HG03571 (cell line): ENCODE data around the gene RSPRY1.

ENCODE experiments used
- ATAC-seq: cut with Tn5 transposase; IDR thresholded peaks from one replicate; pipeline ENCODE4 v1.9.1; 2021; ENCODE audit not compliant: unreplicated experiment

Gene RSPRY1

DNA sequence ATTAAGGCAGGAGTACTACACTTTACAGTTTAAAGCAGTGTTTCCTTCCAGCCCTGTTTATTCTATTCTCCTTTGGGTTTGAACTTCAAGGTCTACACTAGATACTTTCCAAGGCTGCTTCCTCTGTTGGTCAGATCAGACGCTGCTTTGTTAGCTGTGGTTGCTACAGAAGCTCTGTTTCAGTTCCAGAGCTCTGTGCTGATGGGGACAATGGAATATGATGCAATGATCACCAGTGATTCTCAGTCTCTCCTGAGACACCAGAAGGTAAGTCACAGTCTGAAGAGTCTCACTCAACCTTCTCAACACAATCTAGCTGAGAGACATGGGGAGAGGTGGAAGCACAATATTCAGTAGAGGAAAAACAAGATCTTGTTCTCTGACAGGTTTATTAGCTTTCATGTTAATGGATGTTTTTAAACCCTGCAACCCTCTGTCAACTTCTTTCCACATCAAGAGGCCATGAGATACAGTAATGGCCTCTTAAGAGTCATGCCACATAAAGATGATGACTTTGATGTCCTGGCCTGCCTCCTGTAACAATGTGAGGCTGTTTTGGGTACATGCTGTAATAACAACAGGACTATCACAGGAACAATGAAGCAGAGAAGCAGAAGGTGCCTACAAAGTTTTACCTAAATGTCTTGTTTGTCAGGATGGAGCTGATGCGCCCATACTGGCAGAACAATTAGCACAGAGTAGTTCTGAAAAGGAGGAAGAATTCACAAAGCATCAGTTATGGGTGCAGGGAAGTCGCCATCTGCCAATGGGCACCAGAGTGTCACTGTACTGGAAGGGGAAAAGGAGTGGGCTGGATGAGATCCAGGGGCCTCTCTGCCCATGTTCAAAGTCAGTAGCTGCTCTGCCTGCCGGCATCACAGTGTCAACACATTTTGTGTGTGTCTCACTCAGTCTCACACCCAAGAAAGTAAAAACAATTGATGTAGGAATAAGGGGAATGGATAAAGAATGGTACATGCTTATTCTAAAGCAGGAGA is 33.7 kb upstream of the RSPRY1 start:
- ATAC-seq: no peak

DNA sequence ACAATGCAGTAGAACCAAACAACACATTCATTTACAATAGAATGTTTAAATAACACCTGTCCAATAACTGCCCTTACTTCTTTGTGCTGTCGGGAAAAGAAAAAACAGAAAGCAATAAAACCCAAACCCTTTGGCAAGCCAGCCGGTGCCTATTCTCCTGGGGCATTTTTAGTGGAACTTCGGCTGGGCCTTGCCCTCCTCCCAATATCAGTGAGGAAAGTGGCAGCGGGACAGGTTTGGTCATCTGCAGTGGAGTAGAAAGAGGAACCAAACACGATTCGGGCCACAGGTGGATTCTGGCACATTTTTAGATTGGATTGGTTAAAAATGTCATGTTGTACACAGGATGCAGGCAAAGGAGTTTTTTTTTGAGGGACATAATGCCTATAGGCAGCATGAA is 32.3 kb upstream of the RSPRY1 start:
- ATAC-seq: no peak

DNA sequence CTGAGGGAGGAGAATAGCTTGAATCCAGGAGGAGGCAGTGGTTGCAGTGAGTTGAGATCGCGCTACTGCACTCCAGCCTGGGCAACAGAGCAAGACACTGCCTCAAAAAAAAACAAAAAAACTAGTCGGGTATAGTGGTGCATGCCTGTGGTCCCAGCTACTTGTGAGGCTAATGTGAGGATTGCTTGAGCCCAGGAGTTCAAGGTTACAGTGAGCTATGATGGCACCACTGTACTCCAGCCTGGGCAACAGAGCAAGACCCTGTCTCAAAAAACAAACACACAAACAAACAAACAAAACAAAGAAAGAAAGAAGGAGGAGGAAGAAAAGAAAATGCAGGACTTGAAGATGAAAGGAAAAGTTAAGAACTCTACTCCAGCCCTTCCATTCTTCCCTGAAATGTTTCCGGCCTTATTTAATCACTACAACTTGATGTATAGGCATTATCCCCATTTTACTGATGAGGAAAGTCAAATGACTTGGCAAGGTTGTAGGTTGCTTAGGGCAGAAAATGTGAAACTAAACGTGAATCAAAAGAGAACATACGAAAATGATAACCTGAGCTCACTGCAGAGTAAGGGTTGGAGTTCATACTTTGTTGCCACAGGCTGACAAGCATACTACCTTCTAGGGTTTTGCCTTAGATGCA is 30.3 kb upstream of the RSPRY1 start:
- no peak for ATAC-seq

DNA sequence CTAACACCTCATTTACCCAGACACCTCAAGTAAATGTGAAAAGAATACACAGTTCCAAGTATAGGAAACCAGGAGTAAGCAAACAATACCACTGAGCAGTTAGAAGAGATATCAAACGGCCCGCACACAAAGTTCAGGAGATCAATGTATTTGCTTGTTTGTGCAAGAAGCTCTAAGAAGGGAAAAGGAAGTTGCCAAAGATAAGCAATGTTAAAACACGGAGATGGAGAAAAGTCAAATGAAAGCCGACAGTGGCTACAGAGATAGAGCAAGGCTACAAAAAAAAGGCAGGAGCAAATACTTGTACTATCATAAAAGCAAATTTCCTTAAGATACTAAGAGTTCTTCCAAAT is 29.8 kb upstream of the RSPRY1 start:
- no peak for ATAC-seq

DNA sequence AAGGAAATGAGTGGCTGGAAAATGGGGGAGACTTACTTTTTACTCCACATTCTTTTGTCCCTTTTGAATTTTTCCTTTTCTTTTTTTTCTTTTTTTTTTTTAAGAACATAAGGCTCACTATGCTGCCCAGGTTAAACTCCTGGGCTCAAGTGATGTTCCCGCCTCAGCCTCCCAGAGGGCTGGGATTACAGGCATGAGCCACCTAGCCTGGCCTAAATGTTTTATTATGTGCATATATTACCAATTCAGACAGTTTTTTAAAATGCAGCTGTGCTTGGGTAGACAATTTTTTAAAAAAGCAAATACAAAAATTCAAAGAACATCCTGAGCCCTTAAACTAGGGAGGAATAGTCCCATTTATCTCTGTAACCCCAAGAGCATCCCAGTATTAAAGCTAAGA is 28.6 kb upstream of the RSPRY1 start:
- no peak for ATAC-seq

DNA sequence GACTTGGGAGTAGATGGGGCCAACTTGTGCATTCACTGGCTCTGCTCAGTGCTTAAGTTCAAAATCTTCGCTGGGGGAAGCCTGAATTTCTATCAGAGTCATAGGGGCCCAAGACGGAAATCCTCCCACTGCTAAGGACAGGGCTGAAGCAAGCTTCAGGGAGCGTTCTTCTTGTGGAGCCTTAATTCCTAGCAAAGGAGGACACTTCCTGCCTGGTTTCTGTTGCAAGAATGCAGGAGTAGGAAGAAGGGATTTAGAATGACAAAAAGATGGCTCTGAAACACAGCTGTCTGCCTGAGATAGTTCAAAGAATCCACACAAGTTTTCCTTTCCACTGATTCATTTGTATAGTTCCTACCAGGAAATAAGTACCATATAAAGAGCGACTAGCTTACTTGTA is 26.7 kb upstream of the RSPRY1 start:
- ATAC-seq: no peak

DNA sequence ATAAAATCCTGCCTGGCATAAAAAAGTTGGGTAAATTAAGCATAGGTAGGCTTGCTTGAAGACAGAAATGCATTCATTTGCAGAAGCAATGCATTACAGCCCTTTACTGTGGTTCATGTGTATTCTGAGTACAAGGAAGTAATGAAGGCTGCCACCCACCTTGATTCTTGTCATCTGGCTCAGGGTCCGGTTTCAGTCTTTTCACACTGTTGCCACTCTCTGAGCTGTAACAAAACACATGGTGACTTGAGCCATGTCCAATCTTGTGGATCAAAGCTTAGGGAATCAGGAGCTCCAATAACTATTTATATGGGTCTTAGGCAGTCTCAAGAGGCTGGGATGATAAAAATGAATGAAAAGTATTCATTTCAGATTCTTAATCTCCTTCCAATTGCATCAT is 22.3 kb upstream of the RSPRY1 start:
- no peak for ATAC-seq

DNA sequence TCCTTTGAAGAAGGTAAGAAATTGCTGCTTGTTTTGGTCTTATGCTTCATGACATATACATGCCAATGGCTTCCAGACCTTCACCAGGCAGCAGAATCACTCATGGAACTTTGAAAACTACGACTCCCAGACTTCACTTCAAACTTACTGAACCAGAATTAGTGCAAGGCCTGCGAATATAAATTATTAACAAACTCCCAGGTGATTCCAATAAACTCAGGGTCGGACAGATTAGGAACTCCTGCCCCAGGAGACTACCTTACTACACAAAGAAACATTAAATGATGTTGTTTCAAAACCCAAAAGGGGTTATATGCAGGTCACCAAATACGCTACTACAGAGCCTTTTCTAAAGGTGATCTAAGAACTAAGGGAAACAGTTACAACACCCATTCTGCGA is 20.6 kb upstream of the RSPRY1 start:
- no peak for ATAC-seq

DNA sequence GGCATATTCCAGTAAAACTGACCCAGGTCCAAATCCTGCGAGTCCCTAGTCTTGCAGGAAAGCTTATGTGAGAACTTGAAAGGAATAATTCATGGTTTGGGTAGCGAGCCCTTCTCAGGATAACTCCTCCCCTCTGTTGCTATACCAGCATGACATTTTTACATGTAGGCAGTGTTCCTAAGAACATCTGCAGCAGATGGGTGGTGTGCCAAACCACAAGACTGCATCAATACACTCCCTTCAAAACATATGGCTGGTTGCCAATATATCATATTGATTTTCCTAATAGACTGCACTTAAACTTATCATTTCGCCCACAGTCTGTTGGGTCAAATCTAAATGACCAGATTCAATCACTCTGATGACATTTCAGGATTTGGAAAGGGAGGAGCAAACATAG is 20.2 kb upstream of the RSPRY1 start:
- no peak for ATAC-seq

DNA sequence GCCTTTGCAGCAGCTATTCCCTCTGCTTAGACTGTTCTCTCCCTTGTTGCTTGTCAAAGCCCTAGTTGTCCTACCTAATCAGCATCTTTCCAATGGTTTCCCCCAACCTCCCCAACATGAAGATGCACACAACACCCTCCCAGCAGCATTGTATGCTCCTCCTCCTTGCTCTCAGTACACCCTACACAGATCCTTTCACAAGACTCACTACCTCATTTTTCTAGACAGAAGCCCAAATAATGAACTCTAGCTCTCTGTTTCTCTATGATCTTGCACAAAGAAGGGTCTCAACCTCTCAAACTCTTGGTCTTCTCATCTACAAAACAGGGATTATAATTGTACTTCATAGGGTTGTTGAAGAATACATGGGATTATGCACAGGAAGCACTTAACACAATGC is 19.7 kb upstream of the RSPRY1 start:
- no peak for ATAC-seq

DNA sequence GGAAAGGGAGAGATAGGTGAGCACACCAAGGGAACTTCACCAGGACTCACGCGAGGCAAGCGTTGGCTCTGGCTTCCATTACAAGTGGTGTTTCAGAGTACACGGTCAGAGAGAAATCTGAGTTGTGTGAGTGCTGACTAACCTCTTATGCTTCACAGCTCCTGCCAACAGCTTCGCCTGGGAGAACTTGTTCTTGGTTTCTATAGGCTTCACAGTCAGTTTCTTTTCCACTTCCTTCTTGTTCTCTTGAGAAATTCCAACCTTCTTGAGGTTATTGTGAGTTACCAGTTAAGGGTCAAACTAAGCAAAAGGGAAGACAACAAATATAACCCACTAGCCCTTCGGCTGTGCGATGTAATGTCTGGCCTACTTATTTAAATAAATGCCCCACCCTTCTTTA is 19.2 kb upstream of the RSPRY1 start:
- no peak for ATAC-seq

DNA sequence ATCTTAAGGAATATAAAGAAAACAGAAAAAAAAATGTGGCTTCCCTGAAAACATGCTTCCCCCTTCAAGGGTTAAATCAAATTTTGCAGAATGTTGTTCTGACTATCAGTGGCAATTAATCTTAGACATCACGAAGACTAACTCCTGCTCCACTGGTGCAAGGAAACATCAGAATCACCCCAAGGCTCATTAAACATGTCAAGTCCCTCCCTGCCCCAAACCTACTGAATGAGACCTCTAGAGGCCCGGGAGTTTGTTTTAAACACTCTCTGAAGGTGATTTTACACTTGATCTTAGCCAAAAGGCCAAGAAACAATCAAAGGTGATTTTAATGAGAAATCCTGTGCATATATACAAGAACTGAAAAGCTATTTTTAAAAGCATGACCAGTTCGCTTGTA is 18.6 kb upstream of the RSPRY1 start:
- ATAC-seq: no peak

DNA sequence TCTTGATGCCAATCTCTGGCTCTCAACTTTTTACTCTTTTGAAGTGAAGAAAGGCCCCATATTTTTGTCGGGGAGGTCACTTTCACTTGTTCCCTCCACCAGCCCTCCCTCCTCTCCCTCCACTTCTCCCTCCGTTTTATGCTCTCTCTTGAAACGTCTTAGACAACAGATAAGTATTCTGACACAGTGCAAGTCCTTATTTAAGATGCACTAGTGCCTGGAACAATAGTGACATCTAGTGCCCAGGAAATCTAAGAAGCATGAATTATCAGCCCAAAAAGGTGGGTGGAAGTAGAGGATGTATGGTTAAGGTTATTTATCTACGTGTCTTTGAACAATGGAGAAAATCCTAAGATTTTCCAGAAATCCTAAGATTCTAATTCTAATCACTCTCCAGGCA is 18.2 kb upstream of the RSPRY1 start:
- no peak for ATAC-seq

DNA sequence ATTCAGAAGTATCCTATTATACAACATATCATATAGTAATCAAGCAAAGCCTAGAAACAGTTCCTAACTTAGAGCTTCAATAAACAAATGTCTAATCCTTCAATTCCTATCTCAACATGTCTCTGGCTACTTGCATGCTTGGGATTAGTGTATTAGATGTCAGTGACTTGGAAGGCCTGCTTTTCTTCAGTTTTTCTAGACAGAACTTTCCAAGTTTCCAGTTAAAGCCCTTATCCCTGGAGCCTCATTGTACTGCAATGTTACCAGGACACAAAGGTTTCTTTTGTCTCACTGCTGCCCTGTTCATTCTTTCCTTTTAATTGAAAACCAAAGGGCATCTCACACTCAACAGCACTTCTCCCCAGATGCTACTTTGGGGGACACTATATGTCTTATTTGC is 16.8 kb upstream of the RSPRY1 start:
- no peak for ATAC-seq

DNA sequence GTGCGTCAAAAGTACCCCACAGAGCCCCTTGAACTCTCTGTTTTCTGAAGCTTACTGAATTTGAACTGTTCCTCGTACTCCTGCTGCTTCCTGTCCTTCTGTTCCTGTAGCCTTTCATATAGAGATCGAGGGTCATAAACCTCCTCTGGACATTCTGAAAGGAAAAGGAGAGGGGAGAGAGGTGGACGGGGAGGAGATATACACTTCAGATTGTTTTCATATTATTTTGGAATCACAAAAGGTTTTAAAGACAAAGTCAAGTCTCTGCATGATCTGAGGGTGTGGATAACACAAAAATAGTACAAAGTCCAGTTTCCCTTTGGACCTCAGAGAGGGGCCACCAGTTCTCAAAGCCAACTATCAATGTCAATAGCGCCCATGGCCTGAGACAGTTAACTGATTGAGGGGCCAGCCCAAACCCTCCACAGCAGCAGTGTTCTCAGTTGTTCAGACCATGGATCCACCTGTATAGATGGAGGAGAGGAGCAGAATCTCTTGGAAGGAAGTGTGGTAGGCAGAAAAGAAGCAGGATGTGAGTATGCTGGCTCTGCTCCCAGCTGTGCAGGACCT is 13.3 kb upstream of the RSPRY1 start:
- ATAC-seq: no peak

DNA sequence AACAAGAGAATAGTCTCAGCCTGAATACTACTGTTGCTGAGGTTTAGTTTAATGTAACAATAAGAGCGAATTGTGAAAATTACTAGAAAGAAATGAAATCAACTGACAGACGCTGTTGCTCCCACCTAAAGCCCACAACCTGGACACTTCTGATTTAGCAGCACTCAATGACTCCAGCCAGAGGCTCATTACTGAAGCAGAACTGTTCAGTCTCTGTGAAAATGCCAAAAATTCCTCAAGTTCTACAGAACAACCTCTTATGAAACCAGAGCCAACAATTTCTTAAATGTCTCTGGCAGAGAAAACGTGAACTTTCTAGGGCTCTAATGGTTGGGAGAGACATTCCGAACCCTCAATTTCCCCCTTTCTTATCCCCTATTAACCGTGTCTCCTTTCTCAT is 10.2 kb upstream of the RSPRY1 start:
- ATAC-seq: no peak

DNA sequence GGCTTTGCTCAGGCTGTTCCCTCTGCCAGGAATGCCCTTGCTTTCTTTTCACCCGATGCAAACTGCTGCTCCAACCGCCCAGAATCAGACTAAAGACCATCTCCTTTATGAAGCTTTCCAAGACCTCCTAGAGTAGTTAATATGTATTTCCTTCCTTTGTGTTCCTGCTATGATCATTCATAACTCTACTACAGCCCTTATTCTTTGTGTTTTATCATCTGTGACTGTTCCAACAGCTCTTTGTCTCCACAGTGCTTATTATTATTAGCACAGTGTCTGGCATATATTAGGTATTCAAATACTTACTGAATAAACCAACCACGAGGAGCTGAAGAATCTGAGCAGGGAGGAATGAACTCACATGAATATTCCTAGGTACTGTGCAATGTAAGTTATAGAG is 7.9 kb upstream of the RSPRY1 start:
- no peak for ATAC-seq

DNA sequence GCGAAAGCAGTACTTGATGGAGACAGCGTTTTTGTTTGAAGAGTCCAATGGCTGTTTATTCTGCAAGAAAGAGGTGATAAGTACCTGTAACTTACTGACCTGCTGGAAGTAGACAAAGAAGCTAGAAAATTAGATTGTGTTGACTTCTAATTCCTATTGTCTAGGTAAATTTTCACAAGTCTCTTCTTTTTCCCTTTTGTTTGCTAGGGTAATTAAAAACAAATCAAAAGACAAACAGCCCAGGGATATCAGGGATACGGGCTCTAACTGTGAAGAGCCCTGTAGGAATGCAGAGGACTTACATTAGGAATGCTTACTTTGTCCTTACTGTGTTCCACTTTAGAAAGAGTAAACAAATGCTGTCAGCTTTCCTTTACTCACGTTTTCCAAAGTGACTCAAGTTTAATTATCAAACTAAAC is 7.3 kb upstream of the RSPRY1 start:
- ATAC-seq: no peak

DNA sequence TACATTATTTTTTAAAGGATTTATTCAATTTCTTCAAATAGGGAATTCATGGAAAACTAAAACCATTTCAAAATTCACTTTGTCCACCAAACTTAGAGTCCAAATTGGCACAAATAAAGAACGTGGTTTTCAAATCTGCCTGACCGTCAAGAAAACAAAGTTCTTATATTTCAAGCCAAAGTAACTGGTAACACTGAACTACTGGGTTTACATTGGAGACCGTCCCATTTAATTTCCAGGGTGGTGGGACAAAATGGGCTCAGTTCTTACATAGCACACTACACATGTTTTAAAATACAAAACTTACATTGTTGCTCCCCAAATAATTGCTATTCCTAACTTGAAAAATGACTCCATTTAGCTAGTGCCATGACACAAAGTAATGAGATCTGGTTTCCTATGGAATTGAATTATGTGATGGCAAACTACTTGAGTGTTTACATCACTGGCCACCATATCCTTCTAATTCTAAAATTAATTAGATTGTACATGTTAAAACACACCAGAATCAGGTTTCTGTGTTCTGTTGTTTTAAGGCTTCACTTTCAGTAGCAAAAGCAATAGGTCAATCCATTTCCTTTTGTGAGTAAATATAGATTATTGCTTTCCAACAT is 6.8 kb upstream of the RSPRY1 start:
- no peak for ATAC-seq

DNA sequence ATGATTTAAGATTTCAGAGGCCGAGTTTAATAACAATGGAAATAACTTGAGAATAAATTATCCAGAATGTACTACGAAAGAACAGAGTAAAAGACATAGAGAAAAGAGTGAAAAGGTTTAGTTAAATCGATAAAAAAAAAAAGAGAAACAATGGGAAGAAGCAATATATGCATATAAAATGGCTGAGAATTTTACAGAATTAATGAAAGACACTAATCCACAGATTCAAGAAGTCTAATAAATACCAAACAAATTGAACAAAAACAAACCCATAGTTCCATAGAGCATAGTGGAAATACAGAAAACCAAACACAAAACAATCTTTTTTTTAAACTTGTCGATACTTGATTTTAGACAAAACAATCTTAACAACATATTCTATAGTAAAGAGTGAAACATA is 2.0 kb upstream of the RSPRY1 start:
- no peak for ATAC-seq

DNA sequence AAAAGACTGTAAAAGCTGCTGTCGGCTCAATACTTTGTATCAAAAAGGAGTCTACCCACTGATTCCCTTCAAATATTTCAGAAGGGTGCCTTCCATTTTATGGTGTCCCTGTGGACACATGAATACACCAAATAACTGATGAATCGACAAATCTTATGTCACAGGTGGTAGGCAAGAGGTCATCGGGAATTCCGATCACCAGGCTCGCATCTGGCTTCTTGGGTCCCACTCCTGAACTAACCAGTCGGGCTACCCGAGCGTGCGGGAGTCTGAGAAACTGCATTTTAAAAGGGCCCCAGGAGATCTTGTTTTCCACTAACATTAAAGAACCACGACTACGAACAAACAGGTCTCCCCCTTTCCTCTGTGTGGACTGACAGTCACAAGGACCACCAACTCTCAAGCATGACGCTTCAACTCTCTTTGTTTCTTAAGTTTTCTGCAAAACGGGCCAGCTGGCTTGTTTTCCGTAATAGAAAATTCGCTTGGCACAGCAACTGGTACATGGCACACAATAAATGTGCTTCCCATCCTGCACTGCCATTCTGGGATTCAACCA is 1.2 kb upstream of the RSPRY1 start:
- no peak for ATAC-seq
